HG02678 (cell line): ENCODE results near the gene TRIO.

Source experiments
- ATAC-seq: cut with Tn5 transposase; IDR thresholded peaks from one replicate; pipeline ENCODE4 v1.9.1; 2021; ENCODE audit warnings: mild to moderate bottlenecking, moderate library complexity; ENCODE audit not compliant: unreplicated experiment

Gene TRIO

GRCh38 chr5:14165375-14166106 lies 22.4 kb downstream of the TRIO start:
- ATAC-seq, result no peak

DNA sequence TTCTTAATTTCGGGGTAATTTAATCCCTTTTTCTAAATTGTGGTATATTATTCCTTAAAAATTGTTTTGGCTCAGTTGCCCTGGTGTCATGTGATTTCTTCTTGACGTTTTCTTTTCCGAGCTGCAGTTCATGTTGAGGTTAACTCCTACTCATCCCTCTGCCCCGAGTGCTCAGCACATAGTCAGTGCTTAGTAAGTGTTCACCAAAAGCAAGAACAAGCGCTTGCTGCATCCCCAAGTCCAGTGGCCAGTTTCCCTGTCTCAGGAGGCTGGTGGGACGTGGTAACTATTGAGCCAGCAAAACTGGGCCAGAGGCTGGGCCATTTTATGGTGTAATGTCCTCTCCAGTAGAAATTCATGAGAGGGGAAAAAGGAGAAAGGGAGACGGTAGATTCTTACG lies 23.3 kb downstream of the TRIO start:
- ATAC-seq, result no peak

- peak; percentile 35 for ATAC-seq
Observed at GRCh38 chr5:14167211-14167845, 24.2 kb downstream of the TRIO start.

DNA sequence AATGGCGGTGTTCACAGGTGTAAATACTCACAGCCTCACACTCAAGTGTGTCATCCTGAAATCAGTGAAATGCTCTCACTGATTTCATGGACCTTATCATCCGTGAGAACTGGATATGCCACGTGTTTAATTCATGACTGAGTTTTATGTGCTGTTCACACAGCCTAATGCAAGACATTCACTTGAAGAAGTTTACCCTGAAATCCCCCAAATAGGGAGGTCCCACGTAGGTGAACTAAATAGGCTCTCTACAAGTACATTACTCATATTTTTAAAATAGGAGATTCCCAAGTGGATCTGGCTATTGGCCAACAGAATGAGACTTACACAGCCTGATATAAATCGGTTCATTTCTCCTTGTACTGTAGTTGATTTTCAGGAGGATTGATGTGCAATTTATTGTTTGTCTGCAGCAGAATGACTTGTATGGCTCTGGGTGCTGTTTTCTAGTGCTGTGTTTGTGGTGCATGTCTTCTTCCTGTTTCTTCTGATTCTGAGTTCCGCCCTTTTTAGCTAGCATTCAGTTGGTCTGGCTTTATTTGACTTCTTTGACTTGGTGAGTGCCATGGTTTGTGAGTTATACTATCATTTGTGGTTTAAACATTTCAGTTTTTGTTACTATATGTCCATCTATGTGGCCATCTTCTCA lies 25.1 kb downstream of the TRIO start:
- ATAC-seq, result peak; percentile 39

DNA sequence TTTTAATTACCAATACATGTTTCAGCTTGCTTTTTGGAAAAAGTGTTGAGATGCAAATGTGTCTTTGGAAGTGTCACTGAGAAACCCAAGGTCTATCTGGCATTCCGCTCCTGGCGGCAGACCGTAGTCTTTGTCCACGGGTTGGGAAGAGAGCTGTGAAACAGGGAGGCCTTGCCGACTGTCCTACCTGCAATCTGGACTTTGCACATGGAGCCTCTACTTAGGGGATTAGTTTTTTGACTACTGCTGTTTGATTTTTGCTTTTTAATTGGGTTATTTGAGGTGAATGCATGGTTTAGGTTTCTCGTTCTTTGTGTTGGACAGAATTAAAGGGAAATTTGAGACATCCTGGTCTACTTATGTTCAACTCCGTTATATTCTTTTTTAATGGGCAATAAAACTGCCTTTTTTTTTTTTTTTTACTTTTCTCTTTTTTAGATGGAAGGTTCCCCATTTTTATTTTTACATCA lies 25.7 kb downstream of the TRIO start:
- no peak for ATAC-seq

- ATAC-seq, result no peak
Observed at GRCh38 chr5:14171046-14171445, 27.9 kb downstream of the TRIO start.

DNA sequence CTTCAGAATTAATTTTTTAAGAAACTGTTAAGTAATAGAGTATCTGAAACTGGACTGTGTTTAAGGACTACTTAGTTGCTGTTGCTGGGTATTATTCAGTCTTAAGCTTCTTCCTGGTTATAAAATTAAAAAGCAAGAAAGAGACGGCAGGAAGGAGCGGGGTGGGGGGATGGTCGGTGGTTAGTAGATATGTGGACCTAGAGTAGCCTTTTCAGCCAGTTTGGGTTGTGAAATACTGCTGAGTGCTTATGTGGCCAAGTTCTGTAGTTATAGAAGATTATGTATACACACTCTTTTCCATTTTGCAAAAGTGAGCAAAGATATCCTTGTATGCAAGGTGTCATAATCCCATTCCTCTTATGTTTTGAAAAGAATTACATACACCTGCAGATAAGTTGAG lies 28.5 kb downstream of the TRIO start:
- ATAC-seq, result no peak

DNA sequence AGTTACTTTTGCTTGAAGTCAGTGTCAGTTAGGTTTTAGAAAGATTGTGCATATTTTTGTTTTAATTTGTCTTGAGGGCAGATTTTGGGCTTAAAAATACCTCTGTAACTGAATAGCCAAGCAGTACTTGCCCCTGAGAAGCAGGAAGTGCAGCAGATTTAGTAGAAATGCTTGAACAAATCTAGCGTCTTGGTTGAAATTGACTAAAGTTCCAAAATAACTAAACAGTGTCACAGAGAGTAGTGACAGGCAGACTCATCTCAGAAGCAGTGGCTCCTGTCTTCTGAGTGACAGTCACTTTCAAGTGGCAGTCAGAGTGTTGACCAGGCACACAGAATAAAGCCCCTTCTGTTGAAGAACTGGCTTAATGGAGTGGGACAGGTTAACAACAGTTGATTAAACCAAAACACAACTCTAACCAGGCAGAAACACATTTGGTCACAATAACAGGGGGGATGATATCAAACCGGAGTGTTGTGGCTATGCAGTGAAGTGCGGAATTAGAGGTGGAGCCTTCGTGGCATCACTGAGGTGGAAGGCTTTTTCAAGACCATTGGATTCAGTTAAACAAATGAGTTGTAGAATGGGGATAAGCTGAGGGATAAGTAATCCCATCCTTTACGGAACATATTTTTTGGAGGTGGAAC lies 29.1 kb downstream of the TRIO start:
- peak; percentile 60 for ATAC-seq

GRCh38 chr5:14173377-14174229 lies 30.5 kb downstream of the TRIO start:
- peak; percentile 11 for ATAC-seq

DNA sequence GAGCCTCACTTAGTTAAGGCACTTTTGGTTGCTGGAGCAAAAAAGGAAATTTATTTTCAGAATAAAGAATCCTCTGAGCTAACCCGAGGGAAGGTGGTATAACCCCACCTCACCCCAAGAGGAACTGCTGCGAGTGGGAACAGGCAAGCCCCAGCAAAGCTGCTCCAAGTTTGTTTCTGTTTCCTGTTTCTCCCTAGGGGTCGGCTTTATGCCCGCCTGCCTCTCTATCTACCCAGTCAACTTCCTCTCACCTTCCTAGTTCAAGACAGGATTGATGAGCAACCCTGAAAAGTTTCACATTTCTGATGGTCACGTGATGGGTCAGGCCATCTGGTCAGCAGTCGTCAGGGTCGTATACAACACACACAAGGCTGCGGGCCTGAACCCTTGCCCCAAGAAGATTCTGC lies 31.1 kb downstream of the TRIO start:
- ATAC-seq, result peak; percentile 31

GRCh38 chr5:14175381-14175780 lies 32.2 kb downstream of the TRIO start:
- ATAC-seq, result no peak

DNA sequence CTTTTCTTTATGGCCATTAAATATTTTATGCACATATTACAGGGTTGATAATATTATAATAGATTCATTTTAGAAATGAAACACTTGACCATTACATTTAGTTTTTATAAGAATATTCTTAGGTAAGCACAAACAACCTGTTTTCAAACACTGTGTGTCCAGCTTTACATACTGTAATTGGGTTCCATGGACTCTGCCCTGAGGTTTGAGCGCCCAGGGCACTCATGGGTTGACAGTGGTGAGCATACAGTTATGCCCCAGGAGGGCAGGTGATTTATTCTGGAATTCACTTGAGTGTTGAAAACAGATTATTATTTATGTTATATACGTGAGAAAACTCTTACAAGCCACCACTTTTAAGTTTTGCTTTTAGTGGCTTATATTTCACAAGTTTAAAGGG lies 33.7 kb downstream of the TRIO start:
- ATAC-seq, result no peak

DNA sequence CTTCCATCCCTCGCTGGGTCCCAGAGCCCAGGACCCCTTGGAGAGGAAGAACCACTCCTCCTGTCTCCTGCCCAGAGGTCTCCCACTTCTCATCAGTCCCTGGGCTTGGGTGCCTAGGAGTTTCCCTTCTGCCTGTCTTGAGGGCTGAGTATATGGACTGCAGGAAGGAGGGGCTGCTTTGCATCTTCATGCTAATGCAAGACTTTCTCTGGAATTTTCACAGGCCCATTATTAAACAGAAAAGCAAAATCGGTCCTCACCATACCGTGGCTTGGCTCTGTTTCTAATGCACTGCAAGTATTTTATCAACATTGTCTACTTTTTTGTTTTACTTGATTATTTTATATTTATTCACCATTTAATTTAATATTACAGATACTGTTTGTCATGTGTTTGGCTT lies 34.5 kb downstream of the TRIO start:
- ATAC-seq, result no peak

- no peak for ATAC-seq
Observed at GRCh38 chr5:14178091-14178490, 34.9 kb downstream of the TRIO start.

GRCh38 chr5:14178671-14179211 lies 35.6 kb downstream of the TRIO start:
- ATAC-seq, result no peak

DNA sequence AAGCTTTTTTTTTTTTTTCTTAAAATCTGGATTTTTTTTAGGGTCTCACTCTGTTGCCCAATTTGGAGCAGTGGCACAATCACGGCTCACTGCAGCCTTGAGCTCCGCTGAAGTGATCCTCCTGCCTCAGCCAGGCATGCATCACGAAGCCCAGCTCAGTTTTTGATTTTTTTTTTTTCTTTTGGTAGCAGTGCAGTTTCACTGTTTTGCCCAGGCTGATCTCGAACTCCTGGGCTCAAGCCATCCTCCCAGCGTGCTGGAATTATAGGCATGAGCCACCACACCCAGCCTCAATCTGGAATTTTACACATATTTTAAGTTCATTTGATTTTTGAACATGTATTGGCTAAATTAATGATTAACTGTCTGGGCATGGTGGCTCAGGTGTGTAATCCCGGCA lies 36.3 kb downstream of the TRIO start:
- no peak for ATAC-seq

DNA sequence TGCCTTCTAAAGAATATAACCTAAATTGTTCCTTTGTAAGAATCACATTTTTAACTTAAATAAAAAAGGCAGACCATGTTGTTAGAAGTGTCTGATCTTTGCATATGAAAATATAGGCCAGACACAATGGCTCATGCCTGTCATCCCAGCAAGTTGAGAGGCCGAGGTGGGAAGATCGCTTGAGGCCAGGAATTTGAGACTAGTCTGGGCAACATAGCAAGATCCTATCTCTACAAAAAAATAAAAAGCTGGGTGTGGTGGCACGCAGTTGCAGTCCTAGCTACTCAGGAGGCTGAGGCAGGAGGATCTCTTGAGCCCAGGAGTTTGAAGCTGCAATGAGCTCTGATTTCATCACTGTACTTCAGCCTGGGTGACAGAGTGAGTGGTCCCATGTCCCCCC lies 37.3 kb downstream of the TRIO start:
- no peak for ATAC-seq

GRCh38 chr5:14181299-14181968 lies 38.3 kb downstream of the TRIO start:
- no peak for ATAC-seq

DNA sequence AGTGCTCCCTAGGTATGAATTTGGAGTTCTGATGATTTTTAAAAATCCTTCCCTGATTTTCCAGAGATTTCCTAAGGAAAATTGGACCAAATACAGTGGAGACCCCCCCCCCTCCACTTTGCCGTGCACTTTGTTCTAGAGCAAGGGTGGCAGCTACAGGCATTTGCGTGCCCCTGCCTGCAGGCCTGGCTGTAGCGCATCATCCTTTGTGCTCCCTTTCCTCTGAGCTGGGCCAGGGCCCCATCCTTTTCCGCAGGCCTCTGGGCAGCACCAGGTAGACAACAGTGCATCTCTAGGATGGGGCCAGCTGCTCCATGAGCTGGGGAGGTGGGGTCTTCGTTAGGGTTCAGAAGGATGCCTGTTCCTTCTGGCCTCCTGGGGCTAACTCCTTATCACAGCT lies 39.6 kb downstream of the TRIO start:
- no peak for ATAC-seq
